SKM-1 treated with dmso at 0.1 percent for 144 hours (cell line): ENCODE results near the gene JARID2.

Source experiments
- DNase-seq: peaks from one replicate; lab custom pipeline; 2025; ENCODE audit not compliant: unreplicated experiment; lab: John Stamatoyannopoulos, UW

The JARID2 gene

DNA sequence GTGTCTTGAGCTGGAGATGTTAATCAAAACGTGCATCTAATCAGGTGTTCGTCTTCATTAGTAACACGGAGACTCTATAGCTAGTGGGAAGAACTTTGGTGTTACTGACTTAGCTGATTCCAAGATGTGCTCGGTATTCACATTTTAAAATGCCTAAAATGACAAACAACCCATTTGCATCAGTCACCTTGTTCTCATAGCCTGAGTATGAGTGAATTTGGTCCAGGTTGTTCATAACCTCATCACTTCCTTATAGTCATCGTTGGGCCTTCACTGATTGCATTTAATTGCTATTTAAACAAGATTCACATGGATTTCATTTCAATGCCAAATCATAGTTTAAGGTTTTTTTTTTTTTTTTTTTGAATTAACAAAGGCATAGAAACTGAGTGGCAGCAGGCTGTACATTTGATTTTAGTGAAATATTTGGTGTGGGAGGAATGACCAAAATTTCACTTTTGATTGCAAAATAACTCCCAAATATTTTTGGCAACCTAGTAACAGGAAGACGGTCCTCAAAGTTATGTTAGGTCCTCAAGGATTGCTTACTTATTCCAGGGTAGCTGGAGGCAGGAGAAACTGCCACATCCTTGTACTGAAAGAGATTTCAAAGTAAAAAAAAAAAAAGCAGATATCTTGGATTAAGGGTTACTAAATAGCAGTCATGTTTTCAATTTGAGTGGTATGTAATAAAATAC is 104.7 kb downstream of the JARID2 start:
- DNase-seq: no peak

DNA sequence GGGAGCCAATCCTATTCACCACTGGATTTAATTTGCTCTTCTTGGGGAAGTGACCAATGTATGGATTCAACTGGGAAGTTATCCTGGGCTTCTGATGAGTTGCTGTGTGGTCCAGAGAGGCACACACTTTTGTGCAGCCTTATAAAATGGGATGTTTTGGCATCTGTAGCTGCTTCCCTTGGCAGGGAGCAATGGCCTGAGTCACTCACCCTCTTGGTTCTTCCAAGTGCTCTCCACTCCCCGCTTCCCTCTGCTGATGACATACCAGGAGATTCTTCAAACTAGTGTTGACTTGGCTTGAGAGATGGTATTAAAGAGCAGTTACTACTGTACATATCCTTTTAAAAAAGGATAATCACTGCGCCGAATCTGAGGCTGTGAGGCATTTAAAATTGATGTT is 105.8 kb downstream of the JARID2 start:
- DNase-seq: no peak

DNA sequence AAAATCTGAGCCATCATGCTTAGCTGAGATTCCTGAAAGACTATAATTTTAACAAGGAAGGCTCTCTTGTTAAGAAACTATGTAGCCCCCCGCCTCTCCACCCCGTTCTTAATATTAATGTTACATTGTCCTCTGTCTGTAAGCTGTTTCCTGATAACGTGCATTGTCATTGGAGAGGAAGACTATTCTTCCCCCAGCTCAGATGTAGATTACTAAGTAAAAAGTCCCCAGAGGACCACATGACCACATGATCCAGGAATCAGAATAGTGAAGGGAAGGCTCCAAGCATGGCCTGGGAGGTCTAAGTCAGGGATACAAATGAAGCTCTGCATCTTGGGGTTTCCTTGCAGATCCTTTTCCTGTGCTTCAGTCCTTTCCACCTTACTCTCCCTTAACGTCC is 106.4 kb downstream of the JARID2 start:
- no peak for DNase-seq

DNA sequence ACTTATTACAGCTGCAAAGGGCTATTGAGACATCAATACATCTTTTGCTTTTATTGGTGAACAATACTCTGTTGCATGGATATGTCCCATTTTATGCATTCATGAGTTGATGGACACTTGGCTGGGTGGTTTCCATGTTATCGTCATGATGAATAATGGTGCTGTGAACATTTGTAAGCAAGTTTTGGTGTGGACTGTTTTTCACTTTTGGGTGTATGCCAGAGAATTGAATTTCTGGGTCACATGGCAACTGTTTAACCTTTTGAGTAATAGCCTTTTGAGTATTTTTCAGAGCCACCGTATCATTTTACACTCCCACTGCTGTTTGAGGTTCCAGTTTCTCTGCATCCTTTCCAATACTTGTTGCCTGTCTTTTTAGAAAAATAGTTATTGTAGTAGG is 107.0 kb downstream of the JARID2 start:
- no peak for DNase-seq

DNA sequence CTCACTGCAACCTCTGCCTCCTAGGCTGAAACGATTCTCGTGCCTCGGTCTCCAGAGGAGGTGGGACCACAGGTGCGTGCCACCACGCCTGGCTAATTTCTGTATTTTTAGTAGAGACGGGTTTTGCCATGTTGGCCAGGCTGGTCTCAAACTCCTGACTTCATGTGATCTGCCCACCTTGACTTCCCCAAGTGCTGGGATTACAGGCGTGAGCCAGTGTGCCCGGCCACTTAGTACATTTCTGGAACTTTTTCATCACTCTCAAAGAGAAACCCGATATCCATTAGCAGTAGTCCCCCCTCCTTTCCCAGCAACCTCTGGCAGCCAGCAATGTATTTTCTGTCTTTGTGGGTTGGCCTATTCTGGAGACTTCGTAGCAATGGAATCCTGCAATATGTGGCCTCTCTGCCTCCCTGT is 109.8 kb downstream of the JARID2 start:
- no peak for DNase-seq

DNA sequence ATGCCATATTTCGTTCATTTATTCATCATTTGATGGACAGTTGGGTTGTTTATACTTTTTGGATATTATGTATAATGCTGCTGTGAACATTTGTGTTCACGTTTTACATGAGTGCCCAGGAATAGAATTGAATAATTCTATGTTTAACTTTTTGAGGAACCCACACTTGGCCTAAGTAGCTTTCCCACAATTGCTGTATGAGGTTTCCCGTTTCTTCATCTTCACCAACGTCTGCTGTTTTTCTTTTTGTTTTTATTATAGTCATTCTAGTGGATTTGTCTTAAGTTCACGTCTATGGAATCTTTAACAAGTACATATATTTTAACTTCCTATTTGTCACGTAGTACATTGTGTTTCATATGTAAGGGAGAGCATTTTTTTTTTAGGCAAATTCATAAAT is 110.3 kb downstream of the JARID2 start:
- no peak for DNase-seq

DNA sequence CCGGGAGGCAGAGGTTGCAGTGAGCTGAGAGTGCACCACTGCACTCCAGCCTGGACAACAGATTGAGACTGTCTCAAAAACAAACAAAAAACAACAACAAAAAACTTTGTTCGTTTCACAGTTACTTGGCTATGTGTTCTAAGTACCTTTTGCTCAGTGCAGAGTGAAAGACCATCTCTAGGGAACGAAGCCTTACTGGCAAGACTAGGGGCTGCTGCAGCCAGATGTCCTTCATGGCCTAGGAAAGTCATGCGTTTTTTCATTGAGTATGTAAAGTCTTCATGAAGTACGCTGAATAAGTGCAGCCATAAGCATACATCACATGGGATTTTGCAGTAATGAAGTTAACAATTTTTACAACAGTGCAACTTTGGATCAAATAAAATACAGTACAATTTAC is 111.1 kb downstream of the JARID2 start:
- DNase-seq: no peak

DNA sequence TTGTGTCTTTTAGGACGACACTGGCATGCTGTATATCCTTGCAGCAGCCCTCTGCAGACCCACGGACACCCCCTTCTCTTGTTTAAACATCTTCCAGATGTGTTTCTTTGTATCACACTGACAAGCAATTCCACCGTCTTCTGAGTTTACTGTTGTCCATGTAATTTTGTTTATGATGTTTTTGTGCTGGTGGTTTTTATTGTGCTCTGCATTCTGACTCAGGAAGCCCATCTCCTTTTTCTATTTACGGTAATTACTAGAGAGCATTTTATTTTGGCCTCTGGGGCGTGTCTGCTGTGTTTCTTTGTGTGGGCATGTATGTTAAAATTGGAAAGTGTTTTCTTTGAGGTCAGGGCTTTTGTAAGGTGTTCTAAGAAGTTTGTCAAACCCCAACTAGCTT is 111.9 kb downstream of the JARID2 start:
- no peak for DNase-seq

DNA sequence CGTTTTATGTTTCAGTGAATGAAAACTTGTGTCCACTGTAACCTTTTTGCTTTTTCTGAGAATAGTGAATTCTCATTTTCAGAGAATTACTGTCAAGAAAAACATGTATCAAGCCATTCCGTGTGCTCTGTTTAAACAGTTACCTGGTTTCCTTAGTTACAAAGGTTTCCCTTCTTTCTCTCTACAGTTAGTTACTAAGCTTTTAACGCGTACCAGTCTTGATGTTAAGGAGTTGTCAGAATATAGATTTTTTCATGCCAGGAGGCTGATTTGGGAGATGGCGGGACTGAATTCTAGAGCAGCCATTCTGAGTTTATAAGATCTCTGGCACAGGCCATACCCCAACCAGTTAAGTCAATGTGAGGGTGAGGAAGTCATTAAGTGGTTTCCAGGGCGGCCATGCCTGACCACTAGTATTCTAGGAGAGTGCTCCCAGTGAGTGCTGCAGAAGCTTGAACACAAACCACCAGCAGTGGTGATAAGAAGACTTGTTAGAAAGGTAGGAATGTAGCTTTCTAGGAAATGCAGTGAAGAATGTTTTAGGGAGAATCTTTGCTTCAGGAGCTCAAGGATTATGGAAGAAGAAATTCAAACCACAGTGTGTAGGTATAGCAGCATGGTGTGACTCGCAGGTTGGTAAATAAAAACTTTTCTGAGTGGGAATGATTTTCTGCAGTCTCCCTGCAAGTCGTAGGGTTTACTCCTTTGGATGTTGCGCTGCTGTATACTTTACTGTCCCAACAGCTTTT is 112.9 kb downstream of the JARID2 start:
- DNase-seq: peak; percentile 27

DNA sequence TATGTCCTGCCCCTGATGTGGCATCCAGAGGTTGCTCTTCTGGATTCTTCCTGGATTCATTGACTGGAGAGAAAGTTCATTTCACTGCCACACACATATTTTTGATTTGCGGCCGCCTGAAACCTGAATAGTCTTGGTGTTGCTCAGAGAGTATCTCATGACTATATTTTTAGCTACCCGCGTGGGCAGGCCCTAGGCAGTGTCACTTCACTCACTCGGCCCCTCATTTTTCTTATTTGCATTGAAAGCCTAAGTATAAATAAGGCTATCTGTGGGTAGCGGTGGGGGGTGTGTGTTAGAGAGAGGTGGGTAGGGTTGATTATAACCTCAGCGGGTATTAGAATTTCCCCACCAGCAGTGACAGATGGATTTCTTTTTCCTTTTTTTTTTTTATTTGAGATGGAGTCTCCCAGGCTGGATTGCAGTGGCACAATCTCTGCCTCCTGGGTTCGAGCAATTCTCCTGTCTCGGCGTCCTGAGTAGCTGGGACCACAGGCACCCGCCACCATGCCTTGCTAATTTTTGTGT is 113.5 kb downstream of the JARID2 start:
- no peak for DNase-seq

DNA sequence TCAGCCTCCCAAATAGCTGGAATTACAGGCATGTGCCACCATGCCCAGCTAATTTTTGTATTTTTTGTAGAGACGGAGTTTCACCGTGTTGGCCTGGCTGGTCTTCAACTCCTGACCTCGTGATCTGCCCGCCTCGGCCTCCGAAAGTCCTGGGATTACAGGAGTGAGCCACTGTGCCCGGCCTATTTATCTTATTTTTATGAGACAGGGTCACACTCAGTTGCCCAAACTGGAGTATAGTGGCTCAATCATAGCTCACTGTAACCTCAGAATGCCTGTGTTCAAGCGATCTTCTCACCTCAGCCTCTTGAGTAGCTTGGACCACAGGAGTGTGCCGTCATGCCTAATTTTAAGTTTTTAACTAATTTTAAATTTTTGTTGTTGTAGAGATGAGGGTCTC is 114.4 kb downstream of the JARID2 start:
- DNase-seq: no peak

DNA sequence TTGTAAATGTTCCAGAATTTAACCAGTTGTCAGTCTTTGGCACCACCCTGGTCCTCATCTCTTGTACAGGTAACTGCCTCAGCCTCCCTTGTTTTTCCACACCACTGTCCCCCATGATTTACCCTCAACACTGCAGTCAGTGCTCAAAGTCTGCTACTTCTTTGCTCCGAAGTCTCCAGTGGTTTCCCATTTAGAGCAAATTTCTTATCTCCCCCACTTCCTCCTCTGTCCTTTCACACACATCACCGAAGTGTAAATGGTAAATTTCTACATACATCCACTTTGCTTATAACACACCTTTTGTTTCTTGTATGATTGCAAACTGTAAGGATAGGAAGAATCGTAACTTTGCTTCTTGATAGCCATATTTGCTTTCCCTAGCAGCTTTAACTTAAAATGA is 115.3 kb downstream of the JARID2 start:
- no peak for DNase-seq

DNA sequence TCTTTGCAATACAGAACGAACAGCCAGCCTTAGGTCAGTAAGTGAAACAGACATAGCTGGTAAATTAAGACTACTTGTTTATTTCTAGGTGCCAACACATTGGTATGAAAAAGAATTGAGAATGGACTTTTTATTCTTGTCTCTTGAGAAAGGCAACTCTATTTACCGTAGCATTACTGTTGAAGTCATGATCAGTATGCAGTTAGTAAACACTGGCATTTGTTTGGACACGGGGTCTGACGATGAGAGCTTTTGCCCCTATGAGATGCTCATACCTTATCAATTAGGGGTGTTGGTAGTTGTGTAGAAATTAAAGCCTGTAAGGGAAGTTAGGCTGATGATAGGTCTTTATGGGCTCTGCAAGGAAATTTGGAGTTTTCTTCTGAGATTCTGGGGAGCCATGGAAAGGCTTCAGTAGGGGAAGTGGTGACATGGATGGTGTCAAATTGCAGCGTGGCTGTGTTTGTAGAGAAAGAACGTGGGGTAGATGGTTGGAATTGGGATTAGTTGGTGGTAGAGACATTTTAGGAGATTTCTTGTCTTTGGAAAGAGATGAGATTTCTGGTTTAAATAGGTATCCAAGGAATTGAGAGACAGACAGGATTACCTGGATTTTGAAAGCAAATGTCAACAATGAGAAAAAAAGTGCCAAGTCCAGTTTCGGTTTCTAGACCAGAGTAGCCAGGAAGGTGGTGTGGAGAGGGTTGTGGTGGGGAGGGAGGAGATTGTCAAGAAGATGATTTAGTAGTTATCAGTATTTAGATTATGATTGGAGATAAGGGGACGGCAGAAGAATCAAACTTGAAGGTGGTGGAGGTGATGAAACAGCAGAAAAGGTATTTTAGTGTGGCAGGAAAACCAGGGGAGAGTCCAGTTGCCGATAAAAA is 116.6 kb downstream of the JARID2 start:
- no peak for DNase-seq

DNA sequence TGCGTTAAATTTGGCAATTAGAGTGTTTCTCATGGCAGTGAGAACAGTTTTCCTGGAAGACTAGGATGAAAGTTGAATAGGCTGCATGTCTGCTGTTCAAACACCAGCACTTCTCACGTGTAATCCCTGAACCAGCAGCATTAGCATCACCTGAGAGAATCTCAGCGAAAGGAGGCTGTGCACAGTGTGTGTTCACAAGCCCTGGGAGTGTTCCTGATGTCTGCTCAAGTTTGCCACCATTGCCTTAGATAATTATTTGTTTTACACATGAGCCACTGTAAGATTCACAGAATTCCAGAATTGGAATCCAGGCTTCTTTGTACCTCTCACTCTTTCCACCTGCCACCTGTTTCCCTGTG is 117.3 kb downstream of the JARID2 start:
- DNase-seq: no peak

DNA sequence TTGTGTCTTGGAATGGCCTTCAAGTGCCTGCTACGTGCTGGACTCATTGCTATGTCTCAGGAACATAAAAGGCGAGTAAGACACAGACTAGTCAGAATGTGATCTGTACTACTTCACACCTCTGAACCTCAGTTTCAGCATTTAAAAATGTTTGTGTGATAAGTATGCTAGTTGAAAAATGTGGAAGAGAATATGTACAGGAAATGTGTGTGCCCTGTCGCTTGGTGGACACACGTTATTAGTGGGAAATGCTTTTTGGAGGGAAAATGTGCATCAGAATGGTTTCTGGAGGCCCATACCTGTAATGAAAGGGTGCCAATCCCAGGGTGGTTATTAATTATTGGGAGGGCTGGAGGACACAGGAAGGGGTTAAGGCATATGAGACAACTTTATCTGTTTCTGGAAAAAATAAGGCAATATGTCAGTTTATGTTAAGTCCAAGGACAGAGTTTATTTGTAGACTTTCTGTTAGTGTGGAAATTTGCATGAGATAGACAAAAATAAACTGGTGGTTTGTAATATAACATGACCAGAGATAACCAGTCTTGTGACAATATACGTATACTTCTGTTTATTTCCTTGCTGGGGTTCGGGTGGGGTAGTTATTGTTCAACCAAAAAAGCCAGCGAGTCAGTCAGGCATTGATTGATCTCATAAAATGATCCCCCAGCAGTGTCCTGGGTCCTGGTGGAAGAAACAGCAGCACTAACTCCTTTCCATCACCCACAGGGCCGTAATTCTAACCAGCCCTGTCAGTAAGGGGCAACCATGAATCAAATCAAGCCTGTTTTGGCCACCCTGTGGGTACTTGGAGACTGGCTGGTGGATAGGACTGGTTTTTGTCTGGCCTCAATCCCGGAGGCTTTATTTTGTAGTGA is 117.9 kb downstream of the JARID2 start:
- no peak for DNase-seq

DNA sequence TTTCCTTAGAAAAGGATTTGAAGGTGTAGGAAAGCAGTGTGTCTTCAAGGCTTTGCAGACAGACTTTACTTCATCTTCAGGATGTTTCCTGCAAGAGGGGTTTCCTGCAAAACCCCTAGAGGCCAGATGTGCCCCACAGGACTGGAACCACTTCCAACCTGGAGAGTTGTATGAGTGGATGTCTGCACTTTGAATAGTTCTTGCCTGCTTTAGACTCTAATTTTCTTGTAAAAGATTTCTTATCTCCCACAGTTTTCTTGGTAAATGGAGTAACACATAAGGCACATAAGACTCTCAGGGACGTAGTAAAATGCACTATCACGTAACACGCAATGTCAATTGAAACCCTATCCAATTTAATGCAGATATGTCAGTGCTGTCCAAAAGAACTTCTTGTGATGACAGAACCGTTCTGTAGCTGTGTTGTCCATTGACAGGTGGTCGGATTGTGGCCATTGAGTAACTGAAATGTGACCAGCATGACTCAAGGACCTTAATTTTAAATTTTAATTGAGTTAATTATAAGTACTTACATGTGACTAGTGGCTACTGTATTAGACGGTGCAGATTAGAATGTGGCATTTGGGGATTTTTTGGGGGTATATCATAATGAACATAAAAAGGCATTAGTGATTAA is 118.7 kb downstream of the JARID2 start:
- no peak for DNase-seq

DNA sequence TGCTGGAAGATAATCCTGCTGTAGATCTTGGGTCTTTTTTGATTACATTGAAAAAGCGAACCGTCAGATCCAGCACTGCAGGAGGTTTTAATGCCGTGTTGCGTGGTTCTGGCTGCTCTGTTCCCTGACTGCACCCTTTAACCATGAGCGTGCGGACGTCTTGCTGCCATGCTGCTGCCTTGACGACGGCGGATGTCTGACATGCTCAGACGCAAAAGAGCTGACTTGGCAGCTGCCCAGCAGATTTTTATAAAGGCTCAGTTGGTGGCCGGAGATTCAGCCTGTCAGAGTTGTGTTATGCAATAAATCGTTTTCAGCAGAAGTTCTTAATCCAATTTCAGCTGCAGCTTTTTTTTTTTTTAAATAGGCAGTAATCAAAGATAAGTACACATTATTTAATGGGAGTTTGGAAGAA is 119.4 kb downstream of the JARID2 start:
- peak; percentile 49 for DNase-seq

DNA sequence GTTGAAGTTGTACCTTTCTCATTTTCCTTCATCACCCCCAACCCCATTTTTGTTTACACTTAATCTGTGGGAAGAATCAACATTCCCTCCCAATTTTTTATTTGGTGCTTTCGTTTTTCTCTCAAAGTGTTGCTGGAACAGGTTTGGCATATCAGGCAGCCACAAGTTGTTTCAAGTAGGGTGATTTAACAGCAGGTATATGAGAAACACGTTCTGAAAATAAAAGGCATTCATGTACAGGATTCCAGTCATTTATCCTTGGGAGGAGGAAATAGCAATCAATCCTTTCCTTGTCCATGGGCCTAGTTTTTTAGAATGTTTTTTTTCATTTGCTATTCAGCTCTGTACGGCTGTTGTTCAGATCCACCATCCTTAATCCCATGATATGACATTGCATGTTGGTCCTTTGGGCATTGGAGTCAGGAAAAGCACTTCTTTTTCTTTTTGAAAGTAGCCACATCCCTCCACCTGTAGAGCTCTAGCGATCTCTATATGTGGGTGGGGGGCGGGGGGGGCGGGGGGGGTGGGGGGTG is 120.2 kb downstream of the JARID2 start:
- no peak for DNase-seq

DNA sequence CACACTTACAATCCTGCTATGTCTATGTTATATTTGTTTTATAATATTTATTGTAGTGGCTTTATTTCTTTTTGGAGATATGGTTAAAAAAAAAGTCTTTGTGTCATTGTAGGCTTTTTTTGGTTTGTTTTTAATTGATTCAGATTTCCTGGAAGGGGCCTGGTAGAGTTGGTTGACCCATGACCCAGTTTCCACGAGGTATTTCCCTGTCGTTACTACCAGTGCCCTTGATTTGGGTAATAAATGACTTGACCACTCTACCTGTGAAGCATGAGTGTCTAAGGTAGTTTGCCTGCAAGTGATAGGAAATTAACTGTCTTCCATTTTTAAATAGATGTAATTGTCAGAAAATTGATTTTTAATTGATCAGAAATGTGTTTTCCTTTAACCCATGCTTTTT is 121.0 kb downstream of the JARID2 start:
- no peak for DNase-seq

DNA sequence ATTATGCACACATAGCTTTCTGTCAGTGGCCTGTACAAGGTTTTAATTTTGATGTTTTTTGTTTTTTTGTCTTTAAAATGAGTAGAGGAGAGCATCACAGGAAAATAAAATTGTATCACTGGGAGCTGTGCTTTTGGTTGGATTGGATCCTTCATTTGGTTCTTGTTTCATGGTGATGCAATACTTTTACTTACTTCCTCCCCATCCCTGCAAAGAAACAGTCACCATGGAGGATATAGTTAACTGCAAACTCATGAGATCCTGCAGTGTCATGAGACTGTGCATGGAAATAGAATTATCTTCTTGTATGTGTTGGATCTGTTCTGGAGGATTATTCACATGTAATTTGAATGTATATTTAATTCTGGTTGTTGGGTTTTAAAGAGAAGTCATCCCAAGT is 122.3 kb downstream of the JARID2 start:
- peak; percentile 63 for DNase-seq
